ENCODE results near the gene ACE.

Gene ACE

GRCh38 chr17:63476854-63477479, at the start of gene ACE:
ACE (plus strand) TSS chr17:63477061; CDS start chr17:63477095, 34 bp downstream.
- peak in 7 of 51 donors; percentile 8 to 39 (median 15) for DNase-seq

GRCh38 chr17:63429766-63430165, 47.1 kb upstream of the ACE start:
- DNase-seq: no peak

- DNase-seq: no peak
Measured at GRCh38 chr17:63430223-63430622, 46.6 kb upstream of the ACE start.

GRCh38 chr17:63431618-63431938, 45.3 kb upstream of the ACE start:
- DNase-seq: no peak

GRCh38 chr17:63431939-63432804, 44.7 kb upstream of the ACE start:
- no peak for DNase-seq

- peak in 5 of 51 donors; percentile 18 to 40 (median 25) for DNase-seq
Measured at GRCh38 chr17:63433746-63434591, 42.9 kb upstream of the ACE start.

DNA sequence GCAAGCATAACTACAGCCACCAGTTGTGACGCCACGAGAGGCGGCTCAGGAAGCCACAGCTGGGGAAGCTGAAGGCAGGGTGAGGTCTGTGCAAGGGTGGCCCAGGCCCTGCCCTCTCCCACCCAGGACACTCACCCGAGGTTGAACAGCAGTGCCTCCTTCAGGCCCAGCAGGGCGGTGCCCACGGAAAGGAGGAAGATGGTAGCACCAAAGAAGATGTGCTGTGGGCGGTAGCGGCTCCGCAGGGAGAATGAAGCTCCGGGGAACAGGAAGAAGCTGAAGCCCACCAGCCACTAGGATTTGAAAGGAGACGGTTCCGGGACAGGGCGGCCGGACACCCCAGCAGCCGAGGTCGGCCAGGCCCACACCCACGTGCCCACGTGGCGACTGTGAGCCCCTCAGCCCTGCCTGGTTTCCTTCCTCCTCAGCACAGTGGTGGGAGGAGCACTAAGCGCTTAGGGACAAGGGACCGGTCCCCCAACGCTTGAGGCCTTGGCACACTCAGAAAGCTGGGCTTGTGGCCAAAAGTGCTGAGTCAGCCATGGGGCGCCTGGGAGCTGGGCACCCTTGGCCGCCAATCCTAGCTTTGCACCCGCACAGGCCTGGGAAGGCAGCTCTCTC, 41.8 kb upstream of the ACE start:
- DNase-seq: peak in 43 of 51 donors; percentile 4 to 85 (median 58)

GRCh38 chr17:63435681-63436522, 41.0 kb upstream of the ACE start:
- peak in 1 of 51 donors; percentile 14 for DNase-seq

DNA sequence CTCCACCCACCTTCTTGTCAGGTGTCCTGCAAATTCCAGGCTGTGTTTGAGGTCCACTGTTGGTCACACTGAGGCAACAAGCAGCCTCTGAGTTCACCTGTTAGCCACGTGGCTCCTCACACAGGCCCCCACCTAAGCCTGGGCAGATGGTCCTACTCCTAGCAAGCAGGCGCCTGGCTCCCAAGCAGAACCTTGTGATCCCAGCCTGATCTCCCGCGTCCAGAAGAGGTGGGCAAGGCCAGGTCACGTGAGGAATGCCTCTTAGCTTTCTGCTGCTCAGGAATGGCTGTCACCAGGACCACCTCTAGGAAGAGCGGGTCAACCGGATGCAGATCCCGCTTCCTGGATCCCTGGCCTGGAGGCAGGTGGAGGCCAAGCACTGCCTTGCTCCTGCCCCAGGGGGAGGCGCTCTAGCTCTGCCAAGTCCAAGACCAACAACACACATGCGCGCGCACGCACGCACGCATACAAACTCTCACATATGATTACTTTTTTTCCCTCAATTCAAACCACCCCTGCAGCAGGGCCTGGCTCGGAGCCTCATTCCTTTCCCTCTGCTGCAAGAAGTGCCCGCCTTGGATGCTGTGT, 40.2 kb upstream of the ACE start:
- DNase-seq: peak in 1 of 51 donors; percentile 39

DNA sequence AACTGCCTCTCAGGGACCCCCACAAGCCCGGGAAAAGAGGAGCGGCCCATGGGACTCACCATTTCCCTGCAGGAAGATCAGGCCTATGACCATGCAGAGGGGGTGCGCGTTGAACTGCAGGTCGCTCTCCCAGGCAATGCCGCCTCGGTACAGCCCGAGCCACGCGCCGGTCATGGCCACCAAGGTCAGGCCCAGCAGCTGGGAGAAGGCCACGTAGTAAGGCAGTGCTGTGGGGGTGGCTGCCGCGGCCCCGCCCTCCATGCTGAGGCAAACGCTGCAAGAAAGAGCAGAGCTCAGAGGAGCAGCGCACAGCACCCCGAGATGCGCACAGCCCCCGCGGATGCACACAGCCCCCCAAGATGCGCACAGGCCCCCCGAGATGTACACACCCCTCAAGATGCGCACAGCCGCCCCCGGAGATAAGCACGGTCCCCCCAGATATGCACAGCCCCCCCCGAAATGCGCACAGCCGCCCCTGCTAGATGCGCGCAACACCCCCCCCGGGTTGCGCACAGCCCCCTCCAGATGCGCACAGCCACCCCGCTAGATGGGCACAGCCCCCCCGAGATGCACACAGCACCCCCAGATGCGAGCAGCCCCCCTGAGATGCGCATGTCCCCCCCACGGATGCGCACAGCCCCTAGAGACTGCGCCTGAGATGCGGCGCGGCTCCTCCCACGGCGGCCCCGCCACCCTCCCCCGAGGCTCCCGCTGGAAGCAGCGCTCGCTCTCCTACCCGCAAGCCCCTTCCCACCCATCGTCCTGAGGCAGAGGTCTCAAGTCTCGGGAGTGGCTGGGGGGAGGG, 39.4 kb upstream of the ACE start:
- DNase-seq: peak in 2 of 51 donors; percentile 20 to 51

DNA sequence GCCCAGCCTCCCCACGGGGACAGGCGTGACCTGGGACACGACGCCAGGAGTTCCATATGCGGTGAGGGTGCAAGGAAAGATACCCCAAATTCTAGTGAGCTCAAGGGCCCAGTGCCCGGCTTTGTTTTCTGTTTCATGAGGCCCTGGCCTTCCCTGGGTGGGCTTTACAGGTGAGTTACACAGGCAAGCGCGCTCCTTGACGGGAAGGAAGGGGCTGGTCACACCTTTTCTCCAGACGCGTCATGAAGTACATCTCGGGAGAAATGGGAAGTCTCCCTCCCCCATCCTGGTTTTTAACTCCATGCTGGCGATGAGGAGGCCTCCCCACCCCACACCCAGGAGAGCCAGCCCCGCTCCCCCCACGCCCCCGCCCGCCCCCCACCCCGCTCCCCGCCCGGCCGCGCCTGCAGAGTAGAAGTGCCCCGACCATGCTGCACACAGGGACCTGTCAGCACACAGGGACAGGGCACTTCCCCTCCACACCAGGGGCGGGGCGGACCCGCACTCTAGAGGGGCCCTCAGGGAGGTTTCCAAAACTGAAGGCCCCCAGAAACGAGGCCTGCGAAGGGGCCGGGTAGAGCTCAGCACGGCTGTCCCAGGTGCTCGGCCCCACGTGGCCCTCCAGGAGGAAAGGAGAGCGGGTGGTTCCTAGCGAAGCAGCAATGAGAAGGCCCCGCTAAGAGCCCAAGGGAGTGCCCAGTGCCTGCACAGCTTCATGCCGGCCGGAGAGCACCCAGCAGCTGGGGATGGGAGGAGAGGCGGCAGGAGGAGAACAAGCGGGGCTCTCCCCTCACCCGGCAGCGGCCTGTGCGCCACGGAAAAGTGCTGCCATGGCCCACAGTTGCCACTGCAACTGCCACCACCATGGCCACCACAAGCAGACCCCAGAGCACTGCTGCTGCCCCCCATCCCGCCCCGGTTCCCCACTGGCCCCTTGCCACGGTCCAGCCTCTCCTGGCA, 38.5 kb upstream of the ACE start:
- peak in 1 of 51 donors; percentile 51 for DNase-seq

GRCh38 chr17:63439687-63440086, 37.2 kb upstream of the ACE start:
- DNase-seq: no peak

GRCh38 chr17:63440127-63440769, 36.6 kb upstream of the ACE start:
- DNase-seq: no peak

DNA sequence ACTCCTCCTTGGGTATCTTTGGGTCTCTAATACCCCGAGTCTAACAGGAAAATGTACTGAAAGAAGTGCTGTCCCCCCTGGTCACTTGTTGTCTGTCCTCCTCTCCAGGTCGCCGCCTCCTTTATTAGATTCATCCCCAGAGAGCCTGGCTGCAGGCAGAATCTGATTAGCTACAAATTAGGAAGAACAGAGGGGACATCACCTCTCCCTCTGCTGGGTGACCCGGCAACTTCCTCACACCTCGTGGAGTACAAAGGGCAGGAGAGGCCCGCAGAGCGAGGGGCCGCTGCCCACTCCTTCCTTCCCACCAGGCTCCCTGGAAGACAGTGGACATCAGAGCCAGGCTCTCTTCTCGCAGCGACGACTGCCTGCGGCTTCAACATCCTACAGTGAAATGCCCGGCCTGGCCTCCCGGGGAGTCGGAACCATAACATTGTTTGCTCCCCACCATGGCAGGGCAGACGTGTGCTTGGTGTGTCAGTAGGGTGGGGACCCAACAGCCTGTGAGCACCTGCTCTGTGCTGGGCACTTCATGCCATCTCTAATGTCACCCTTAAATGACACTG, 36.0 kb upstream of the ACE start:
- no peak for DNase-seq

DNA sequence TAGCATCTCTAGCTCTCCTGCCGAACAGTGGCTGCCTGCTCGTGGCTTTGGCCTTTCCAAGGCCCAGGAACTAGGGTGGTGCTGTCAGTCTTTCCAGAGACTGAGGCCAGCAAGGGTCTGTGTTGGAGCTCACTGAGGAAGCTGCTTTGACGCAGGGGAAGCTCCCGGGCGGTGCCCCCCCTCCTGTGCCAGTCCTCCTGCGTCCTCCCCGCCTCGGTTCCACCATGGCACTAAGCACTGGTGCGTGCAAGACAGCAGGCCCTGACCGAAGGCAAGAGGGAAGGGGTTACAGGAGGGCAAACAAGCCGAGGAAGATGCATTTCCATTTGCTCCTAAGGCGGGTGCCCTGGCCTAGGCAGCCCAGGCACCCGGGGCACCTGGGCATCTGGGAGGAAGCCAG, 35.2 kb upstream of the ACE start:
- DNase-seq: no peak

- DNase-seq: no peak
Measured at GRCh38 chr17:63442074-63442473, 34.8 kb upstream of the ACE start.

- DNase-seq: no peak
Measured at GRCh38 chr17:63442549-63443035, 34.3 kb upstream of the ACE start.

Measured in hypothalamus (tissue), 51 donors.